GM12878 (cell line): Measurements from ENCODE around the gene VGLL4. TPM values are rescaled to one million over a fixed set of nuclear protein-coding genes. Genes with fewer than 3 reads are reported as not detected.

Experiments used
- ATAC-seq: fragments of 200-7000 bp; cut with Tn5 transposase; 3 replicates; pipeline ENCODE4 v1.9.1; 2020; ENCODE audit warnings: mild to moderate bottlenecking, moderate library complexity
- BruUV-seq: library from RNA; stranded (reverse); fragments of 400-500 nt; replicated peaks from 2 replicates; lab custom pipeline; 2021; lab: Mats Ljungman, UMichigan
- CTCF ChIA-PET: fragments of 300-600 bp; sonication (Branson Sonifier 250); formaldehyde crosslinking; extraction: SDS; loops from one replicate; lab custom pipeline; 2021; ENCODE audit warnings: inconsistent platforms; lab: Yijun Ruan, JAX
- POLR2A ChIA-PET: fragments of 350-600 bp; formaldehyde crosslinking; extraction: SDS; loops from one replicate; lab custom pipeline; 2021; ENCODE audit warnings: inconsistent platforms; lab: Charles Lee
- RAD21 ChIA-PET: fragments of 300-600 bp; sonication (Branson Sonifier 250); formaldehyde crosslinking; loops from one replicate; lab custom pipeline; 2023; ENCODE audit warnings: antibody characterized with exemption; ENCODE audit not compliant: unreplicated experiment; lab: Charles Lee
- SMC1A ChIA-PET: fragments of 300-600 bp; sonication (Branson Sonifier 250); formaldehyde crosslinking; loops from one replicate; lab custom pipeline; 2023; ENCODE audit not compliant: unreplicated experiment, uncharacterized antibody; lab: Charles Lee
- DNase-seq: peaks from one replicate; pipeline ENCODE4 v3.0.0-alpha.2; 2011; ENCODE audit warnings: low read depth, low spot score
- FAIRE-seq: peaks from 3 replicates; lab custom pipeline; 2011; peaks lifted over from hg19 to GRCh38; lab: Jason Lieb, UNC
- H2AFZ ChIP-seq: 2 replicates; pipeline ENCODE4 v1.6.0; 2011; ENCODE audit warnings: low read depth, low read length, control low read depth; ENCODE audit not compliant: control insufficient read depth
- H3K27ac ChIP-seq: 2 replicates; pipeline ENCODE4 v1.5.1; 2011; ENCODE audit warnings: control low read depth; ENCODE audit not compliant: control insufficient read depth, insufficient read depth
- H3K27me3 ChIP-seq, 2 experiments: replicated peaks in 1 of 2; 2 replicates each; pipeline versions ENCODE4 v1.6.0 to v1.6.1; 2011; ENCODE audit warnings: low read length in 1 of 2; ENCODE audit not compliant: control insufficient read depth in 2 of 2, insufficient read depth in 2 of 2
- H3K36me3 ChIP-seq, 2 experiments: 2 replicates each; pipeline ENCODE4 v1.5.1; 2011; ENCODE audit warnings: low read length in 1 of 2; ENCODE audit not compliant: control insufficient read depth in 2 of 2, insufficient read depth in 2 of 2
- H3K4me1 ChIP-seq: 2 replicates; pipeline ENCODE4 v1.6.1; 2011; ENCODE audit warnings: mild to moderate bottlenecking, low read length, moderate library complexity, mixed read lengths; ENCODE audit not compliant: control insufficient read depth, insufficient read depth
- H3K4me2 ChIP-seq: 2 replicates; pipeline ENCODE4 v1.6.0; 2011; ENCODE audit warnings: control low read depth; ENCODE audit not compliant: control insufficient read depth, insufficient read depth
- H3K4me3 ChIP-seq: fragments of 200-600 bp; sonication (generic); 2 replicates; pipeline ENCODE4 v1.5.1; 2016
- H3K79me2 ChIP-seq: 2 replicates; pipeline ENCODE4 v1.6.0; 2011; ENCODE audit warnings: low read length; ENCODE audit not compliant: control insufficient read depth, insufficient read depth
- H3K9ac ChIP-seq: 2 replicates; pipeline ENCODE4 v1.8.0; 2011; ENCODE audit warnings: low read length, control low read depth, mixed read lengths; ENCODE audit not compliant: control insufficient read depth, insufficient read depth
- H3K9me3 ChIP-seq: replicated peaks from 3 replicates; pipeline ENCODE4 v1.5.1; 2011; ENCODE audit warnings: mild to moderate bottlenecking, low read length; ENCODE audit not compliant: control insufficient read depth, insufficient read depth
- H4K20me1 ChIP-seq: 2 replicates; pipeline ENCODE4 v1.6.0; 2011; ENCODE audit not compliant: control insufficient read depth, insufficient read depth
- ASH2L ChIP-seq: fragments of 300-600, 200-600 bp; sonication (generic); IDR thresholded peaks from 2 replicates; pipeline ENCODE4 v1.6.1; 2017; ENCODE audit warnings: low read depth, mild to moderate bottlenecking, borderline replicate concordance
- CREB1 ChIP-seq: IDR thresholded peaks from 2 replicates; pipeline ENCODE4 v1.6.1; 2012; ENCODE audit warnings: low read depth, mild to moderate bottlenecking, inconsistent platforms
- FOXM1 ChIP-seq: IDR thresholded peaks from 2 replicates; pipeline ENCODE4 v1.6.1; 2012; ENCODE audit warnings: low read depth, mild to moderate bottlenecking, inconsistent platforms, low read length, moderate library complexity
- KLF5 ChIP-seq: fragments of 450-650 bp; IDR thresholded peaks from 2 replicates; pipeline ENCODE4 v1.6.1; 2014; ENCODE audit warnings: mild to moderate bottlenecking; ENCODE audit not compliant: partially characterized antibody
- MTA3 ChIP-seq: IDR thresholded peaks from 2 replicates; pipeline ENCODE4 v1.6.1; 2012; ENCODE audit warnings: low read length, inconsistent platforms, borderline replicate concordance
- POLR2A ChIP-seq: IDR thresholded peaks from 2 replicates; pipeline ENCODE4 v1.6.1; 2011; ENCODE audit warnings: low read depth, mild to moderate bottlenecking, low read length
- RELA ChIP-seq: fragments of 450-650 bp; IDR thresholded peaks from 2 replicates; pipeline ENCODE4 v1.8.0; 2014; ENCODE audit warnings: borderline replicate concordance; ENCODE audit not compliant: partially characterized antibody
- SMAD5 ChIP-seq: IDR thresholded peaks from 2 replicates; pipeline ENCODE4 v1.6.1; 2016; ENCODE audit warnings: antibody characterized with exemption, low read depth
- TBL1XR1 ChIP-seq: IDR thresholded peaks from 2 replicates; pipeline ENCODE4 v1.6.1; 2012; ENCODE audit warnings: low read depth, low read length, improper control_type of control experiment
- ZNF207 ChIP-seq: fragments of 450-650 bp; IDR thresholded peaks from 2 replicates; pipeline ENCODE4 v1.6.1; 2014; ENCODE audit warnings: antibody characterized with exemption, mild to moderate bottlenecking, borderline replicate concordance
- ZNF24 ChIP-seq: fragments of 450-650 bp; IDR thresholded peaks from 2 replicates; pipeline ENCODE4 v1.6.1; 2017; ENCODE audit warnings: antibody characterized with exemption, mild to moderate bottlenecking
- ZNF592 ChIP-seq: fragments of 450-650 bp; IDR thresholded peaks from 2 replicates; pipeline ENCODE4 v1.6.1; 2017; ENCODE audit warnings: mild to moderate bottlenecking, moderate library complexity
- WGBS: methylation state at CpG from one replicate; pipeline ENCODE4 v1.1.6; 2016; ENCODE audit warnings: low lambda C conversion rate; ENCODE audit not compliant: insufficient replicate concordance, insufficient coverage; ENCODE audit errors: missing lambda C conversion rate; 5-methylcytosine and 5-hydroxymethylcytosine counted together
- in situ Hi-C: fragments of 300-500 bp; cut with MboI; formaldehyde crosslinking; loops from 9 replicates; pipeline ENCODE4 v1.14.3; 2018; ENCODE audit warnings: mixed read lengths
- intact Hi-C: fragments of 100-400 bp; cut with micrococcal nuclease; formaldehyde crosslinking; loops from one replicate; pipeline ENCODE4 v1.14.2; 2022; ENCODE audit not compliant: unreplicated experiment
- polyA plus RNA-seq, 11 experiments: library from polyadenylated mRNA; depleted of rRNA in 4 of 11; unstranded in 6 of 11; stranded (reverse) in 5 of 11; fragments of >200 nt; fragmentation: Nextera tagmentation in 4 of 11; fragmentation: Illumina TruSeq in 1 of 11; extraction: Ambion mirVana in 4 of 11; extraction: Trizol in 1 of 11; gene quantifications; 1 replicate in 1 of 11; 2 replicates in 10 of 11; pipeline versions ENCODE4 v1.2.1 to v1.2.3, GENCODE V29; 2011 to 2016; ENCODE audit warnings: inconsistent platforms in 2 of 11, missing spikeins in 2 of 11, low read depth in 1 of 11
- total RNA-seq, 4 experiments: library from RNA; depleted of rRNA in 3 of 4; stranded (reverse); fragments of >200 nt in 3 of 4; fragmentation: Illumina TruSeq in 1 of 4; extraction: Trizol in 1 of 4; gene quantifications; 2 replicates each; pipeline versions ENCODE4 v1.2.1 to v1.2.3, GENCODE V29; 2013 to 2021
- TF ChIP-seq, protein P1 (sequence below): IDR thresholded peaks from 2 replicates; pipeline ENCODE4 v1.6.1; 2012; ENCODE audit warnings: low read length, inconsistent platforms
- TF ChIP-seq, protein P2 (sequence below): IDR thresholded peaks from 2 replicates; pipeline ENCODE4 v1.6.1; 2012; ENCODE audit warnings: improper control_type of control experiment, low read depth, low read length; ENCODE audit not compliant: insufficient replicate concordance

Gene VGLL4
- total and polyA plus RNA-seq, 10 of the 15 experiments (the other 5 are each of a cell fraction or from before 2014, with no cell fraction given): 0.44 to 38.1 (median 16.1) TPM

DNA sequence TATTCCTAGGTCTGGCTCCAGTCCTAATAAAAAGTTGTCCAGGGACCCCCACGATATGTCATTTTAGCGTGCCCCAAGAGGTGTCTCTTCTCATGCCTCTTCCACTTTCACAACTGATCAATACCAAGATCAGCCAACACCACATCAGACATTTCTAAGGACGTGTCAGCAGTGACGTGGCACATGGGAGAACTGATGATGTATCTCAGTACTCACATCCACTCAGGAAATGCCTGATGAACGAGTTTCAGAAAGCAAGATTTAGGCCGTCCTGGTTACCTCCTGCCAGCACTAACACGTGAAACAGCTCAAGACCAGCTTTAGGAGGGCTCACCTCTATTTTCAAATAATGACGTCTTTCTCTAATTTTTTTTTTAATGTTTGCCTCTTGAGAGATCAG, 19.6 kb downstream of the VGLL4 start:
- ChIA-PET POLR2A (interaction anchor here (2.6 to 3.6 kb wide), 3 partner anchors 11 to 20 kb away, joined by 10 to 19 read pairs (median 16); partner anchors contain the start of gene VGLL4), RAD21 (interaction anchor here (1.0 to 1.5 kb wide), 3 partner anchors 17 to 19 kb away, joined by 3 to 7 read pairs (median 4); partner anchors contain the start of gene VGLL4), SMC1A (interaction anchor here (0.6 to 5.8 kb wide), 7 partner anchors 9 to 43 kb away, joined by 3 to 55 read pairs (median 7); partner anchors contain the start of gene VGLL4), CTCF (interaction anchor here (1.2 to 1.7 kb wide), 5 partner anchors 8 to 23 kb away, joined by 4 to 6 read pairs (median 5); partner anchors contain the start of gene VGLL4)
- Histone ChIP-seq H3K27me3 (no peaks in the 10 kb centered on the region), H3K4me1 (peaks cover 40% of the 10 kb centered on the region), H3K79me2 (peaks cover 95% of the 10 kb centered on the region), H3K4me2 (peak overlapping the region; percentile 36; the same call in 1 of the 2 replicates), H3K9me3 (peaks cover 2% of the 10 kb centered on the region; the same call in 1 of the 3 replicates), H3K9ac (no peak overlapping the region), H3K36me3 (no peaks in the 10 kb centered on the region; a peak in 1 of 4 replicates), H3K4me3 (no peak overlapping the region), H4K20me1 (peaks cover 4% of the 10 kb centered on the region; the same call in 1 of the 2 replicates), H2AFZ (no peak overlapping the region), H3K27ac (peak overlapping the region; percentile 25; the same call in 1 of the 2 replicates)
- in situ Hi-C loops (no loop called here), intact Hi-C loops (no loop called here)
- no TSS peak for BruUV-seq
- no peak for FAIRE-seq
- ATAC-seq: peak; percentile 67
- DNase-seq: no peak
- WGBS: 4% methylated on average over 8 of the region's 8 CpGs
- TF ChIP-seq FOXM1 (peak; percentile 58; the same call in 1 of the 2 replicates), ASH2L (no peak), RELA (no peak), POLR2A (no peak), CREB1 (peak; percentile 95), ZNF207 (no peak), ZNF592 (no peak), TBL1XR1 (no peak), ZNF24 (no peak), MTA3 (0 out of 2 replicates have a peak, but pooled peaks have one; percentile 28), KLF5 (no peak), SMAD5 (no peak)
- TF ChIP-seq, protein P1, sequence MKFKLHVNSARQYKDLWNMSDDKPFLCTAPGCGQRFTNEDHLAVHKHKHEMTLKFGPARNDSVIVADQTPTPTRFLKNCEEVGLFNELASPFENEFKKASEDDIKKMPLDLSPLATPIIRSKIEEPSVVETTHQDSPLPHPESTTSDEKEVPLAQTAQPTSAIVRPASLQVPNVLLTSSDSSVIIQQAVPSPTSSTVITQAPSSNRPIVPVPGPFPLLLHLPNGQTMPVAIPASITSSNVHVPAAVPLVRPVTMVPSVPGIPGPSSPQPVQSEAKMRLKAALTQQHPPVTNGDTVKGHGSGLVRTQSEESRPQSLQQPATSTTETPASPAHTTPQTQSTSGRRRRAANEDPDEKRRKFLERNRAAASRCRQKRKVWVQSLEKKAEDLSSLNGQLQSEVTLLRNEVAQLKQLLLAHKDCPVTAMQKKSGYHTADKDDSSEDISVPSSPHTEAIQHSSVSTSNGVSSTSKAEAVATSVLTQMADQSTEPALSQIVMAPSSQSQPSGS: peak; percentile 71
- TF ChIP-seq, protein P2, sequence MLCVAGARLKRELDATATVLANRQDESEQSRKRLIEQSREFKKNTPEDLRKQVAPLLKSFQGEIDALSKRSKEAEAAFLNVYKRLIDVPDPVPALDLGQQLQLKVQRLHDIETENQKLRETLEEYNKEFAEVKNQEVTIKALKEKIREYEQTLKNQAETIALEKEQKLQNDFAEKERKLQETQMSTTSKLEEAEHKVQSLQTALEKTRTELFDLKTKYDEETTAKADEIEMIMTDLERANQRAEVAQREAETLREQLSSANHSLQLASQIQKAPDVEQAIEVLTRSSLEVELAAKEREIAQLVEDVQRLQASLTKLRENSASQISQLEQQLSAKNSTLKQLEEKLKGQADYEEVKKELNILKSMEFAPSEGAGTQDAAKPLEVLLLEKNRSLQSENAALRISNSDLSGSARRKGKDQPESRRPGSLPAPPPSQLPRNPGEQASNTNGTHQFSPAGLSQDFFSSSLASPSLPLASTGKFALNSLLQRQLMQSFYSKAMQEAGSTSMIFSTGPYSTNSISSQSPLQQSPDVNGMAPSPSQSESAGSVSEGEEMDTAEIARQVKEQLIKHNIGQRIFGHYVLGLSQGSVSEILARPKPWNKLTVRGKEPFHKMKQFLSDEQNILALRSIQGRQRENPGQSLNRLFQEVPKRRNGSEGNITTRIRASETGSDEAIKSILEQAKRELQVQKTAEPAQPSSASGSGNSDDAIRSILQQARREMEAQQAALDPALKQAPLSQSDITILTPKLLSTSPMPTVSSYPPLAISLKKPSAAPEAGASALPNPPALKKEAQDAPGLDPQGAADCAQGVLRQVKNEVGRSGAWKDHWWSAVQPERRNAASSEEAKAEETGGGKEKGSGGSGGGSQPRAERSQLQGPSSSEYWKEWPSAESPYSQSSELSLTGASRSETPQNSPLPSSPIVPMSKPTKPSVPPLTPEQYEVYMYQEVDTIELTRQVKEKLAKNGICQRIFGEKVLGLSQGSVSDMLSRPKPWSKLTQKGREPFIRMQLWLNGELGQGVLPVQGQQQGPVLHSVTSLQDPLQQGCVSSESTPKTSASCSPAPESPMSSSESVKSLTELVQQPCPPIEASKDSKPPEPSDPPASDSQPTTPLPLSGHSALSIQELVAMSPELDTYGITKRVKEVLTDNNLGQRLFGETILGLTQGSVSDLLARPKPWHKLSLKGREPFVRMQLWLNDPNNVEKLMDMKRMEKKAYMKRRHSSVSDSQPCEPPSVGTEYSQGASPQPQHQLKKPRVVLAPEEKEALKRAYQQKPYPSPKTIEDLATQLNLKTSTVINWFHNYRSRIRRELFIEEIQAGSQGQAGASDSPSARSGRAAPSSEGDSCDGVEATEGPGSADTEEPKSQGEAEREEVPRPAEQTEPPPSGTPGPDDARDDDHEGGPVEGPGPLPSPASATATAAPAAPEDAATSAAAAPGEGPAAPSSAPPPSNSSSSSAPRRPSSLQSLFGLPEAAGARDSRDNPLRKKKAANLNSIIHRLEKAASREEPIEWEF: peak; percentile 23
